Activated naive CD4-positive, alpha-beta T cell treated with anti-CD3 and anti-CD28 coated beads, Interleukin-2, amount 50 U/mL, for 24 hours (primary cell): Measurements from ENCODE around the gene ZNF710.
"Not testable (repeated sequence)": the region's sequence is repeated elsewhere in the genome, so short reads cannot be mapped to it uniquely, and the experiment has no call there.

Experiments used
- H3K27ac Mint-ChIP-seq: one replicate; pipeline ENCODE4 v1.8.0; 2021; ENCODE audit warnings: mild to moderate bottlenecking, mixed read lengths
- H3K27me3 Mint-ChIP-seq: one replicate; pipeline ENCODE4 v1.8.0; 2021; ENCODE audit warnings: mixed read lengths
- H3K36me3 Mint-ChIP-seq: one replicate; pipeline ENCODE4 v1.8.0; 2021; ENCODE audit warnings: mixed read lengths
- H3K4me1 Mint-ChIP-seq: one replicate; pipeline ENCODE4 v1.8.0; 2021; ENCODE audit warnings: mixed read lengths
- H3K4me3 Mint-ChIP-seq: one replicate; pipeline ENCODE4 v1.8.0; 2021; ENCODE audit warnings: mild to moderate bottlenecking, mixed read lengths
- H3K9me3 Mint-ChIP-seq: one replicate; pipeline ENCODE4 v1.8.0; 2021; ENCODE audit warnings: mixed read lengths

The ZNF710 gene

GRCh38 chr15:90101969-90102890 is 101.1 kb downstream of the ZNF710 start, which contains the start of gene IDH2:
IDH2 (minus strand) TSS chr15:90102468; CDS start chr15:90102390, 78 bp downstream.
- peak within 1 kb of the TSS; percentile 98 for H3K27ac Mint-ChIP-seq
- no peaks in the 10 kb centered on the region for H3K27me3 Mint-ChIP-seq
- H3K36me3 Mint-ChIP-seq, result peaks cover 2% of the 10 kb centered on the region
- peak within 1 kb of the TSS; percentile 87 for H3K4me3 Mint-ChIP-seq
- no peaks in the 10 kb centered on the region for H3K9me3 Mint-ChIP-seq
- H3K4me1 Mint-ChIP-seq, result peaks cover 50% of the 10 kb centered on the region

GRCh38 chr15:90103701-90104329 is 102.7 kb downstream of the ZNF710 start:
- Mint-ChIP-seq H3K4me1 (peaks cover 35% of the 10 kb centered on the region), H3K27ac (peak overlapping the region; percentile 81), H3K4me3 (peak overlapping the region; percentile 84), H3K9me3 (no peaks in the 10 kb centered on the region), H3K27me3 (no peaks in the 10 kb centered on the region), H3K36me3 (peaks cover 2% of the 10 kb centered on the region)

DNA sequence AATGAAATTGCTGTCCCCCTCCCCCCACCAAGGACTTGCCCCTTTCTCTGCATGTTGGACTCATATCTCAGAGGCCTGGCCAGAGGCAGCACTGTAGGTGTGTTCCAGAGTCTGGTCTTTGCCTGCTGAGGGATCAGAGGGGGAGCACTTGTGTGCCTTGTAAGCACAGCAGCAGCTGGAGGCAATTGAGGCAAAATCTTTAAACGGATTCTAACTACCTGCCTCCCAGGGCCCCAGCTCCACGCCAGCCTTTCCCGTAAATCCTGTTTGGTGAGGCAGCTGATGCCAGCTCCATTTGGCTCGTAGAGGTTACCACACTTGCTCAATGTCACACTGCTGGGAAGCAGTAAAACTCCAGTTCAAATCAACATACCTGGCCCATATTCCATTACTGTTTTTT is 103.4 kb downstream of the ZNF710 start:
- H3K27ac Mint-ChIP-seq, result no peak overlapping the region
- no peak overlapping the region for H3K4me3 Mint-ChIP-seq
- peaks cover 28% of the 10 kb centered on the region for H3K4me1 Mint-ChIP-seq

DNA sequence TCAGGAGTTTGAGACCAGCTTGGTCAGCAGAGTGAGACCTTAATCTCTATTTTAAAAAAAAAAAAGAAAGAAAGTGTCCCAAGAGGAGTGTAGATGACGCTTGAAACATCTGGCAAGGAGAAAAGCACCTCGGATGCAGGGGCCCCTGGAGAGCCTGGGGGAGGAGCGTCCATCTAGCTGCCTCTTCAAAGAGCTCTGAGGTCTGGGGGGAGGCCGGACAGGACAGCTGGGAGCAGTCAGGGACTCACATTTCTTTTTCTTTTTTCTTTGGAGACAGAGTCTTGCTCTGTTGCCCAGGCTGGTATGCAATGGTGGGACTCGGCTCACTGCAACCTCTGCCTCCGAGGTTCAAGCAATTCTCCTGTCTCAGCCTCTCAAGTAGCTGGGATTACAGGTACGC is 104.4 kb downstream of the ZNF710 start:
- Mint-ChIP-seq H3K27me3 (no peaks in the 10 kb centered on the region), H3K9me3 (no peaks in the 10 kb centered on the region), H3K27ac (no peak overlapping the region), H3K36me3 (no peaks in the 10 kb centered on the region), H3K4me1 (peaks cover 18% of the 10 kb centered on the region), H3K4me3 (no peak overlapping the region)

More for the DNA sequence above, 103.4 kb downstream of the ZNF710 start:
- Mint-ChIP-seq H3K36me3 (no peaks in the 10 kb centered on the region), H3K27me3 (no peaks in the 10 kb centered on the region), H3K9me3 (no peaks in the 10 kb centered on the region)

DNA sequence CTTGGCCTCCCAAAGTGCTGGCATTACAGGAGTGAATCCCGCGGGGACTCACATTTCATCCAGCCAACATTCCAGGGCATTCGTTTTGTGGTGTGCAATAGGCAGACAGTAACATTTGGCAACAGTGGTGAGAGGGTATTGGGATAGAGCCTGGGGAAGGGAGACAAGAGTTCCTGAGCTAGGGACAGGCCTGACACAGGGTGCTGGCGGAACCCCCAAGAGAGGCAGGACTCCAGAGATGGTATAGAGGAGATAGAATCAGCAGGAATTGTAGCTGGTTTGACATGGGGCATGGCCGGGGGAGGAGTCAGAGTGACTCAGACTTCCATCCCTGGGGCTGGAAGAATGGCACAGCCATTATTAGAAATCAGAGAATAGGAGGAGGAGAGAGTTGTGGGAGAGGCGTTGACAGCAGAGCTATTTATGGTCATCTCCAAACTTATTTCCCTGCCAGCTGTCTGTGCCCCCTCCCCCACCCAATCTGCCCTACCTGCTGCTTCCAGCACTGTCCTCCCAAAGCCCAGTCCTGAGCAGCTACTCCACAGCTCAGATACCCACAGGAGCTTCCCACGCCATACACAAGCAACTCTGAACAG is 105.5 kb downstream of the ZNF710 start:
- peak overlapping the region; percentile 3 for H3K27ac Mint-ChIP-seq
- H3K27me3 Mint-ChIP-seq, result no peaks in the 10 kb centered on the region
- no peak overlapping the region for H3K4me3 Mint-ChIP-seq
- peaks cover 8% of the 10 kb centered on the region for H3K4me1 Mint-ChIP-seq
- H3K36me3 Mint-ChIP-seq, result no peaks in the 10 kb centered on the region
- no peaks in the 10 kb centered on the region for H3K9me3 Mint-ChIP-seq

DNA sequence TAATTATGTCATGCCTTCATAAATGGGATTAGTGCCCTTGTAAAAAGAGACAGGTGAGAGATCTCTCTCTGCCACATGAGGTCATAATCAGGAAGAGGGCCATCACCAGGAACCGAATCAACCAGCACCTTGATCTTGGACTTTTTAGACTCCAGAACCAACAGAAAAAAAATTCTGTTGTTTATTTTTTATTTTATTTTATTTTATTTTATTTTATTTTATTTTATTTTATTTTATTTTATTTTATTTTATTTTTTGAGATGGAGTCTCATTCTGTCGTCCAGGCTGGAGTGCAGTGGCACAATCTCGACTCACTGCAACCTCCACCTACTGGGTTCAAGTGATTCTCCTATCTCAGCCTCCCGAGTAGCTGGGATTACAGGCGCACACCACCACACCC is 106.9 kb downstream of the ZNF710 start:
- not testable (repeated sequence) for H3K27ac Mint-ChIP-seq, H3K36me3 Mint-ChIP-seq, H3K4me3 Mint-ChIP-seq, H3K4me1 Mint-ChIP-seq, H3K9me3 Mint-ChIP-seq, H3K27me3 Mint-ChIP-seq

GRCh38 chr15:90109163-90109751 is 108.1 kb downstream of the ZNF710 start:
- not testable (repeated sequence) for H3K36me3 Mint-ChIP-seq, H3K27ac Mint-ChIP-seq, H3K9me3 Mint-ChIP-seq, H3K4me3 Mint-ChIP-seq, H3K4me1 Mint-ChIP-seq, H3K27me3 Mint-ChIP-seq

DNA sequence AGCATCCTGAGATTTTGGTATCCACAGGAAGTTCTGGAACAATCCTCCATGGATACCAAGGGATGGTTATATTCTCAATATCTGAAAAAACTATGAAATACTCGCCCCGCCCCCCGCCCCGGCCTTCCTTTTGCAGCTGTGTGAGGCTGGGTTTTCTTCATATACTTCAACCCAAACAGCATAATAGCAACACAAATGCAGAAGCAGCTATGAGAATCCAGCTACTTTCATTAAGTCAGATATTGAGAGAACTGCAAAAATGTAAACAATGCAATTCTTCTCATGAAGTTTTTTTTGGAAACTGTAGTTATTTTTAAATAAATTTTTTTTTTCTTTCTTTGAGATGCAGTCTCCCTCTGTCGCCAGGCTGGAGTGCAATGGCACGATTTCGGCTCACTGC is 112.0 kb downstream of the ZNF710 start:
- Mint-ChIP-seq H3K4me1 (no peaks in the 10 kb centered on the region), H3K27ac (no peak overlapping the region), H3K36me3 (peaks cover 7% of the 10 kb centered on the region), H3K27me3 (no peaks in the 10 kb centered on the region), H3K9me3 (peaks cover 6% of the 10 kb centered on the region), H3K4me3 (no peak overlapping the region)

GRCh38 chr15:90114451-90114901 is 113.4 kb downstream of the ZNF710 start:
- no peaks in the 10 kb centered on the region for H3K27me3 Mint-ChIP-seq
- H3K27ac Mint-ChIP-seq, result no peak overlapping the region
- peaks cover 6% of the 10 kb centered on the region for H3K9me3 Mint-ChIP-seq
- no peak overlapping the region for H3K4me3 Mint-ChIP-seq
- H3K4me1 Mint-ChIP-seq, result no peaks in the 10 kb centered on the region
- peaks cover 7% of the 10 kb centered on the region for H3K36me3 Mint-ChIP-seq

GRCh38 chr15:90115783-90116182 is 114.7 kb downstream of the ZNF710 start:
- H3K9me3 Mint-ChIP-seq, result peaks cover 6% of the 10 kb centered on the region
- no peaks in the 10 kb centered on the region for H3K4me1 Mint-ChIP-seq
- no peaks in the 10 kb centered on the region for H3K27me3 Mint-ChIP-seq
- peaks cover 7% of the 10 kb centered on the region for H3K36me3 Mint-ChIP-seq
- no peak overlapping the region for H3K27ac Mint-ChIP-seq
- H3K4me3 Mint-ChIP-seq, result no peak overlapping the region

DNA sequence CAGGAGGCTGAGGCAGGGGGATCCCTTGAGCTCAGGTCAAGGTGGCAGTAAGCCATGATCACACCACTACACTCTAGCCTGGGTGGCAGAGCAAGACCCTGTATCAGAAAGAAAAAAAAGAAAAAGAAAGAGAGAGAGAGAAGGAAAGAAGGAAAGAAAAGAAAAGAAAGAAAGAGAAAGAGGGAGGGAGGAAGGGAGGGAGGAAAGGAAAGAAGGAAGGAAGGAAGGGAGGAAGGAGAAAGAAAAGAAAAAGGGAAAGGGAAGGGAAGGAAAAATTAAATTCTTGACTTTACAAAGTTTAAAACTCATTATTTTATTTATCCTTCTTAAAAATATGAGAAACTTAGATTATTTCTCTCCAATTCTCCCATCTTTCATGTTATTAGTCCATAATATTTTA is 118.2 kb downstream of the ZNF710 start:
- Mint-ChIP-seq H3K36me3 (peaks cover 5% of the 10 kb centered on the region), H3K4me1 (no peaks in the 10 kb centered on the region), H3K27ac (no peak overlapping the region), H3K4me3 (no peak overlapping the region), H3K9me3 (peaks cover 4% of the 10 kb centered on the region), H3K27me3 (no peaks in the 10 kb centered on the region)

GRCh38 chr15:90121086-90121485 is 120.0 kb downstream of the ZNF710 start:
- H3K36me3 Mint-ChIP-seq, result no peaks in the 10 kb centered on the region
- H3K4me3 Mint-ChIP-seq, result no peak overlapping the region
- H3K4me1 Mint-ChIP-seq, result no peaks in the 10 kb centered on the region

DNA sequence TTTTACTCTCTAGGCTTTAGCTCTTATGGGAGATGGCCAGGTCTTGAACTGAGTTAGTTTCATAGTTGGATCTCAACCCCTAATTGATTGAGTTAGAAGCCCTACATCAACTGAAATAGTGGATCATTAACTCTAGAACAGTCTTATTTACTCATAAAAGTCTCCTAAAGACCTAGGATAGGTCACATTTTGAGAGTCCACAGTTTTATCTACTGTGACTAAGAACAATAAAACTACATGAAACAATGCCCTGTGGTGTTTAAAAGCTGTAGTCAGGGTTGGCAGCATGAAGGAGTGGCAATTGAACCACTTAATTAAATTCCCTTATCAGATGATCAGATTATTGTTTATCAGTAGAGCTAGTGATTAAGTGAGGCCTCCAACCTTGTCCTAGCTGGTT is 123.4 kb downstream of the ZNF710 start:
- Mint-ChIP-seq H3K27ac (no peak overlapping the region), H3K9me3 (no peaks in the 10 kb centered on the region), H3K4me1 (no peaks in the 10 kb centered on the region), H3K27me3 (peaks cover 3% of the 10 kb centered on the region), H3K4me3 (no peak overlapping the region), H3K36me3 (no peaks in the 10 kb centered on the region)

More at GRCh38 chr15:90121086-90121485, 120.0 kb downstream of the ZNF710 start:
- Mint-ChIP-seq H3K27ac (peak overlapping the region; percentile 24), H3K9me3 (no peaks in the 10 kb centered on the region), H3K27me3 (peaks cover 2% of the 10 kb centered on the region)

- H3K27ac Mint-ChIP-seq, result no peak overlapping the region
- H3K36me3 Mint-ChIP-seq, result no peaks in the 10 kb centered on the region
- no peaks in the 10 kb centered on the region for H3K4me1 Mint-ChIP-seq
- no peaks in the 10 kb centered on the region for H3K9me3 Mint-ChIP-seq
- peaks cover 5% of the 10 kb centered on the region for H3K27me3 Mint-ChIP-seq
- no peak overlapping the region for H3K4me3 Mint-ChIP-seq
Measured at GRCh38 chr15:90126022-90126421, 124.9 kb downstream of the ZNF710 start.

- Mint-ChIP-seq H3K4me1 (no peaks in the 10 kb centered on the region), H3K27ac (no peak overlapping the region), H3K4me3 (no peak overlapping the region), H3K9me3 (no peaks in the 10 kb centered on the region), H3K36me3 (no peaks in the 10 kb centered on the region), H3K27me3 (peaks cover 5% of the 10 kb centered on the region)
Measured at GRCh38 chr15:90126596-90127435, 125.7 kb downstream of the ZNF710 start.
